ENCODE measurements around the gene CAMSAP3.

DNA sequence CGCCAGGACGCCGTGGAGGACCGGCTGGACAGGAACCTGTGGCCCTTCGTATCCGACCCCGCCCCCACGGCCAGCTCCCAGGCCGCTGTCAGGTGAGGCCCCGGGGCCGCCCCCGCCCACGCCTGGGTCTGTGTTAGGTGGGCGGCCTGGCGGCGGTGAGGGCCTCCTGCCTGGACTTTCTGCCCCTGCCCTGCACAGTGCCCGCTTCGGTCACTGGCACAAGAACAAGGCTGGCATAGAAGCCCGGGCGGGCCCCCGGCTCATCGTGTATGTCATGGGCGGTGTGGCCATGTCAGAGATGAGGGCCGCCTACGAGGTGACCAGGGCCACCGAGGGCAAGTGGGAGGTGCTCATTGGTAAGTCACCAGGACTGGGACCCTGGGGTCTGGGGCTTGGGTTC is 51.5 kb downstream of the CAMSAP3 start:
- no peak for TF ChIP-seq CTCF (IDR thresholded peaks at IDR 0.05; ENCODE audit: low read length)
- no peak for TF ChIP-seq EZH2 (optimal IDR thresholded peaks at IDR 0.05; ENCODE audit: low read depth, low read length)
- TF ChIP-seq EZH2phosphoT487 (IDR thresholded peaks at IDR 0.05; ENCODE audit: low read length) = no peak

Data from MM.1S (cell line).